GM19351 (cell line): ENCODE results near the gene ZNF816.
"Not testable (repeated sequence)": the region's sequence is repeated elsewhere in the genome, so short reads cannot be mapped to it uniquely, and the experiment has no call there.

Experiments
- ATAC-seq: cut with Tn5 transposase; IDR thresholded peaks from one replicate; pipeline ENCODE4 v1.9.1; 2021; ENCODE audit warnings: mild to moderate bottlenecking, moderate library complexity; ENCODE audit not compliant: unreplicated experiment

ZNF816 gene

GRCh38 chr19:52961981-52962380, 700 bp downstream of the ZNF816 start:
- no peak for ATAC-seq

- no peak for ATAC-seq
Measured at GRCh38 chr19:52959613-52960295, 2.9 kb downstream of the ZNF816 start.

GRCh38 chr19:52957591-52957990, 5.1 kb downstream of the ZNF816 start:
- no peak for ATAC-seq

GRCh38 chr19:52956917-52957316, 5.8 kb downstream of the ZNF816 start:
- no peak for ATAC-seq

DNA sequence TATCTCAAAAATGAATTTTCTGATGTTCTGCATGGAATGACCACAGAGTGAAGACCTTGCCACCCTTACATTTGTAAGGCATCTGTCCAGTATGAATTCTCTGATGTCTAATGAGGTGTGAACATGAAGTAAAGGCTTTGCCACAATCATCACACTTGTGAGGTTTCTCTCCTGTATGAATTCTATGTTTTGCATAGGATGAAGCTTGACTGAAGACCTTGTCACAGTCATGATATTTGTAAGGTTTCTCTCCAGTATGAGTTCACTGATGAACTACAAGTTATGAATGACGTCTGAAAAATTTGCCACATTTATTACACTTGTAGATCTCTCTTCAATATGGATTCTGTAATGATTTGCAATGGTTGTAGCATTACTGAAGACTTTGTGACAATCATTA, 13.3 kb downstream of the ZNF816 start:
- ATAC-seq, result no peak

GRCh38 chr19:52948025-52948770, 14.5 kb downstream of the ZNF816 start:
- no peak for ATAC-seq

DNA sequence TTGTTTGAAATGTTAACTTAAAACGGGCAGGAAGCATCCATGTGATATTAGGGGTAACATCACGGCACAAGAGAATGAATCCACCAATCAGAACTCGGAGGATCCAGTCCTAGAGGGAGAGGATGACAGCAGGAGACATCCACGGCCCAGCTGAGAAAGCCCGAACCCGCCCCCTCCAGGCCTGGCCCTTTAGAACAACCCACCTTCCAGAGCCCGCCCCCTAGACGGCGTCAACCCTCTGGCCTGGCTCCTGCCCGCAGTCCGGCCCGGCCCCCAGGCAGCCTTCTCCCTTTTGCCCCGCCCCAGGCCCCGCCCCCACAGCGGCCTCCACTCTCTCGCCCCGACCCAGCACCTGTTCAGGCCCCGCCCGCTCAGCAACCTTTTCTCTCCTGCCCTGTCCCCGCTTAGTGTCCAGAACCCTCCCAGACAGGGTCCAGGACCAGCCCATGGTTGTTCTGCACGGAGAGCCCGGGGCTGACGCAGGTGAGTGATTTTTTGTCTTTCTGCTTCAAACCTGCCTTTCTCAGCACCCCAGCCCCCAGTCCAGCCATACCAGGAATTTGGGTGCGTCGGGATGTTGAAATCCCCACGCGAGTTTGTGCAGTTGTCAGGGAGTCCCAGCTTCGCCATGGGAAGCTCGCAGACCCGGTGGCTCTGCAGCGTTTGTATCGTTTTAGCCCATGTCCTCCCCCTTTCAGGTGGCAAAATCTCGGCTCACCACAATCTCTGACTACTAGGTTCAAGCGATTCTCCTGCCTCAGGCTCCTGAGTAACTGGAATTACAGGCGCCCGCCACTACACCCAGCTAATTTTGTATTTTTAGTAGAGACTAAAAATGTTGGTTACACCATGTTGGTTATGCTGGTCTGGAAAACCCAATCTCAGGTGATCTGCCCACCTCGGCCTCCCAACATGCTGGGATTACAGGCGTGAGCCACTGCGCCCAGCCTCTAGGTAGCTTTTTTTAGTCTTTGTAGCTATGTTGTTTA, 16.1 kb downstream of the ZNF816 start:
- no peak for ATAC-seq

DNA sequence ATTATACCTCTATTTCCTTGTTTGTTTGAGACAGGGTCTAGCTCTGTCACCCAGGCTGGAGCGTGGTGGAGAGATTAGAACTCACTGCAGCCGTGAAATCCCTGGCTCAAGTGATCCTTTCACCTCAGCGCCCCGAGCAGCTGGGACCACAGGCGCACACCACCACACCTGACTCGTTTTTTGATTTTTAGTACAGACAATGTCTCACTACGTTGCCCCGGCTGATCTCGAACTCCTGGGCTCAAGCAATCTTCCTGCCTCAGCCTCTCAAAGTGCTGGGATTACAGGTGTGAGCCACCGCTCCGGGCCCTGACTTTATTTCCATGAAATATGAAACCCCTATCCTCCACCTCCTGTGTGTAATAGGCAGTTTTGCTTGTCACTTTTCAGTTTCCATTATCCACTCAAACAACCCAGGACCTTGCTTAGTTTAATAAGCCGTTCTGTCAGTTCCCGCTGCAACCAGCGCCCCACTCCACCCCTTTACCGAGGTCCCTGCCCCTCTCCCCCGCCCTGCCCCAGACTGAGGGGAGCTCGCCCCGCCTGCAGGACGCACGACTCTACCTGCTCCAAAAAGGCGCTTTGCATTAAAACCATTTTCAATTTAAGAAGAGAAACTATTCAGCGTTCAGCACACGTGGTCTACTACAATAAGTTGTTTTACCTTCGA, 16.9 kb downstream of the ZNF816 start:
- no peak for ATAC-seq

GRCh38 chr19:52944703-52945493, 17.8 kb downstream of the ZNF816 start:
- not testable (repeated sequence) for ATAC-seq

- no peak for ATAC-seq
Measured at GRCh38 chr19:52943884-52944643, 18.6 kb downstream of the ZNF816 start.

- ATAC-seq, result no peak
Measured at GRCh38 chr19:52943134-52943883, 19.4 kb downstream of the ZNF816 start.

- ATAC-seq, result peak; percentile 96
Measured at GRCh38 chr19:52942386-52943133, 20.1 kb downstream of the ZNF816 start.

DNA sequence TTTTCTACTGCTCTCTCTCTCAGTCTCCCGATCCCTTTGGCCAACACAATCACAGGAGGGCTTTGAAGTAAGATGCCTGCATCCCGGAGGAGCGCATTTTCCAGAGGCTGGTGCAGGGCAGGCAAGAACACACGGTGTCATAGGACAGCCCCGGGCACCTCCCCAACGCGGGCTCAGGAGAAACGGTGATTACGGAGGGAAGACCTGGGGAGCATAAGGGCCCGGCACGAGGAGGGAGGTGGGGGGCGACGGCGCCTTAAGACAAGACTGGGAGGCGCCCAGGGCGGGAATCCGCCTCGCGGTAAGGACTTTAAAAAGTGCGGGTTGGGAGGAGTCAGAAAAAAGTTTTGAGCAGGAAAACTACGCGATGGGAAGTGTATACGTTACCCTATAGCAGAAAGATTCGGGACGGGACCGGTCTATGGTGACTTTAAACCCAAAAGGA, 20.7 kb downstream of the ZNF816 start:
- no peak for ATAC-seq

DNA sequence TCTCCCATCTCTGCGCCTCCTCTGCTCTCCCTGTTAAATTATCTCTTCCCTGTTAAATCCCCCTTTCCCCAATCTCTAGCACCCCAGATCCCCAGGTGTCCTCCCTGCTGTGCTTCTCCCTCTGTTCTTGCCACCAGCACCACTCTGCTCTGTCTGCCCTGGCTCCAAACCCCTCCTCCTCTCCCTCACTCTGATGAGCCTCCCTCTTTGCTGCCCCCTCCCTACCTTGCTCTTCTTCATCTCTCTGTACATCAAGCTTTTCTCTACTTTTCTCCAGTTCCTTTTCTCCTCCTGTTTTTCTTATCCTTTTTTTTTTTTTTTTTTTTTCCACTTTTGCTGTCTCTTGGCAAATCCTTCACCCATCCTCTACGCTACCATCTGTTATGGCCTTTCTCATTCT, 21.2 kb downstream of the ZNF816 start:
- not testable (repeated sequence) for ATAC-seq

DNA sequence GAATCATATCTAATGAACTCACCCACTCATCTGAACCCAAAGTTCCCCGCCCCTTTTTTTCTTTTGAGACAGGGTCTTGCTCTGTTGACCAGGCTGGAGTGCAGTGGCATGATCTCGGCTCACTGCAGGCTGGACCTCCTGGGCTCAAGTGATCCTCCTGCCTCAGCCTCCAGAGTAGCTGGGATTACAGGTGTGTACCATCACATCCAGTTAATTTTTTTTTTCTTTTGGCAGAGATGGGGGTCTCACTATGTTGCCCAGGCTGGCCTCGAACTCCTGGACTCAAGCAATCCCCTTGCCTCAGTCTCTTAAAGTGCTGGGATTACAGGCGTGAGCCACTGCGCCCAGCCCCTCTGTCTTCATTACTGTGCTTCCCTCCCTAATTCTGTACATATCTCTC, 21.8 kb downstream of the ZNF816 start:
- ATAC-seq, result not testable (repeated sequence)

DNA sequence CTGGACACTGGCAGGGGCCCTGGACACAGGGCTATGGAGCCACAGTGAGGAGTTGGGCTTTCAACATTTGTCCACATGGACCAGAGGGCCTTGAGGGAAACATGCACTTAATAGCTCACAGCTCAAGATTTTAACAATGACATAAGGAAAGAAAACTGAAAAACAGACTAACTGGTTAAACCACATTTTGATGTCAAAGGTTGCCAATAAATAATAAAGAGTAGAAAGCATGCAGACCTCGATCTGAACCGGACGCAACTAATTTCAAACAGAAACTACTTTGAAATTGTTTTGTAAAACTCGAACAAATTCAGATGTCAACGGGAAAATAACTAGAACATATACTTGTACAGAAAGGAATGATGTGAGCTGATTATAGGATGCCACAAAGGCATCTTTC, 23.9 kb downstream of the ZNF816 start:
- ATAC-seq, result no peak

GRCh38 chr19:52936954-52937325, 25.7 kb downstream of the ZNF816 start:
- ATAC-seq, result no peak
